NT2/D1 (cell line): Measurements from ENCODE around the gene TCF4.

ENCODE experiments used
- YY1 ChIP-seq: IDR thresholded peaks from 2 replicates; pipeline ENCODE4 v1.6.1; 2011; ENCODE audit not compliant: insufficient read length, insufficient read depth
- ZNF274 ChIP-seq: IDR thresholded peaks from 2 replicates; pipeline ENCODE4 v1.6.1; 2011; ENCODE audit warnings: mild to moderate bottlenecking, low read depth, low read length

GRCh38 chr18:55419132-55419946 lies 168.7 kb downstream of the TCF4 start:
- TF ChIP-seq YY1, result no peak
- TF ChIP-seq ZNF274, result no peak
